ENCODE results near the gene ZBTB1. TPM values are rescaled to one million over a fixed set of nuclear protein-coding genes. Genes with fewer than 3 reads are reported as not detected.

Gene ZBTB1, protein sequence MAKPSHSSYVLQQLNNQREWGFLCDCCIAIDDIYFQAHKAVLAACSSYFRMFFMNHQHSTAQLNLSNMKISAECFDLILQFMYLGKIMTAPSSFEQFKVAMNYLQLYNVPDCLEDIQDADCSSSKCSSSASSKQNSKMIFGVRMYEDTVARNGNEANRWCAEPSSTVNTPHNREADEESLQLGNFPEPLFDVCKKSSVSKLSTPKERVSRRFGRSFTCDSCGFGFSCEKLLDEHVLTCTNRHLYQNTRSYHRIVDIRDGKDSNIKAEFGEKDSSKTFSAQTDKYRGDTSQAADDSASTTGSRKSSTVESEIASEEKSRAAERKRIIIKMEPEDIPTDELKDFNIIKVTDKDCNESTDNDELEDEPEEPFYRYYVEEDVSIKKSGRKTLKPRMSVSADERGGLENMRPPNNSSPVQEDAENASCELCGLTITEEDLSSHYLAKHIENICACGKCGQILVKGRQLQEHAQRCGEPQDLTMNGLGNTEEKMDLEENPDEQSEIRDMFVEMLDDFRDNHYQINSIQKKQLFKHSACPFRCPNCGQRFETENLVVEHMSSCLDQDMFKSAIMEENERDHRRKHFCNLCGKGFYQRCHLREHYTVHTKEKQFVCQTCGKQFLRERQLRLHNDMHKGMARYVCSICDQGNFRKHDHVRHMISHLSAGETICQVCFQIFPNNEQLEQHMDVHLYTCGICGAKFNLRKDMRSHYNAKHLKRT
- 34.3 and 39.1 TPM in 2 replicates for total RNA-seq

- peak; percentile 62 for DNase-seq (ENCODE audit: low read depth, low spot score)
These were observed at the start of gene ZBTB1 for GRCh38 chr14:64504310-64504896. Gene ZBTB1 (plus strand): TSS chr14:64504770. CDS start chr14:64521505, 16,735 bp downstream.

DNA sequence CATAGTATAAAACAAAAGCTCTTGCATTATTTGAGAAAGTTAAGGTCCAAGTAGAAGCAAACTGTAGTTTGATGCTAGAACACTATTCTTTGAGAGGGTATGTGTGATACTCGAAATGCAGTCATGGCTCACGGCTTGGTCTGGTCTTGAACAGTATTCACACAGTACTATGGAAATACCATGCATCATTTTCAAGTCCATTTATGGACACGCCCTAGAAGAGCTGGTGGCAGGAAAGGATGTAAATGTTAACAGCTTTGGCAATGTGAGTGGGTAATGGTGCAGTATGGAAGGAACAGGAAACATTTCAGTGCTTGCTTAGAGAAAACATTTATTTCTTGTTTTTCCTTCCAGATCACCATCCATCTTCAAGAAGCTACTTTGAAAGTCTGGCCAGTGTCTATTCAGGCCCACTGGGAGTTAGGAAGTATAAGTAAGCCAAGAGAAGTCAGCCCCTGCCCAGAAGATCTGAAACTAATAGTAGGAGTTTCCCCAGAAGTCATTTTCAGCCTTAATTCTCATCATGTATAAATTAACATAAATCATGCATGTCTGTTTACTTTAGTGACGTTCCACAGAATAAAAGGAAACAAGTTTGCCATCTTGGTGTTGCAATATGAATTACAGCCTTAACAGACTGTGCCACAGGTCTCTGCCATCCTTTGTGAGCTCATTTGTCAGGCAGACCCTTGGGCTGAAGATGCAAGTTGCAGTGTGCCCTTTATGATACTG is 45.0 kb upstream of the ZBTB1 start:
- DNase-seq (ENCODE audit: low read depth, low spot score): no peak

DNA sequence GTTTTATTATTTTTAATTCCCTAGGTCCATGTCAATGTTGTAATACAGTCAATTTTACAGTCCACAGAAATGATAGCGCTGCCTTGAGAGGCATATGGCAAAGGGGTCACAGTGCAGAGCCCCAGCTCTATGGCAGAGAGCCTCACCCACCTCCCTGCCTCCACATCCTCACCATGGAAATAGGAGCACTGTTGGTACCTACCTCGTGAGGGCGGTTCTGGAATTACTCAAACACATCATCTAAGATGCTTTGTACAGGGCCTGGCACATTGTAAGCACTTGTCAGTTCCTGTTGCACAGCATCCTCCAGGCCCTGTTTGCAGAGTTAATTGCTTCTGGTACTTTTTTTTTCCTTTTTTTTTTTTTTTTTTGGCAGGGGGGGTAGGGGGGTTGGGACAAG is 43.3 kb upstream of the ZBTB1 start:
- no peak for DNase-seq (ENCODE audit: low read depth, low spot score)

- DNase-seq (ENCODE audit: low read depth, low spot score): no peak
These were observed 41.4 kb upstream of the ZBTB1 start for GRCh38 chr14:64463195-64463594.

- no peak for DNase-seq (ENCODE audit: low read depth, low spot score)
These were observed 40.7 kb upstream of the ZBTB1 start for GRCh38 chr14:64463873-64464272.

DNA sequence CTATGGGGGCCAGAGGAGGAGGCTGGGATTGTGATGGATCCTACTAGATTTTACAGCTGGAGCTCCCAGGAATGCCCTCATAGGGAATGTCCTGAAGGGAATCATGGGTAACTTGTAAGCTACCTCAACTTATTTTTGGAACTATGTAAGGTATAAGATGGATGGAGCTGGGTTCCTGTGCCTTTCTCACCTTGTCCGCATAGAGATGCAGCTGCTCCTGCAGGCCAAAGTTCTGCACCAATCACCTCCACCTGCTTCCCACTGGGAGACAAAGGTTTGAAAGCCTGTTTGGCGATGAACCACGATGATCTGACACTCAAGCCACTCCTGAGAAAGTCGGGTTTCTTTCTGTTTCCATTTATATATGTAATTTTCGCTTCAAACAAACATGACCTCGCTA is 39.9 kb upstream of the ZBTB1 start:
- DNase-seq (ENCODE audit: low read depth, low spot score): no peak

GRCh38 chr14:64465191-64465822 is 39.3 kb upstream of the ZBTB1 start, which contains the start of gene AKAP5:
Gene AKAP5 (plus strand): TSS chr14:64465499. CDS start chr14:64468395, 2,896 bp downstream.
- no peak for DNase-seq (ENCODE audit: low read depth, low spot score)

DNA sequence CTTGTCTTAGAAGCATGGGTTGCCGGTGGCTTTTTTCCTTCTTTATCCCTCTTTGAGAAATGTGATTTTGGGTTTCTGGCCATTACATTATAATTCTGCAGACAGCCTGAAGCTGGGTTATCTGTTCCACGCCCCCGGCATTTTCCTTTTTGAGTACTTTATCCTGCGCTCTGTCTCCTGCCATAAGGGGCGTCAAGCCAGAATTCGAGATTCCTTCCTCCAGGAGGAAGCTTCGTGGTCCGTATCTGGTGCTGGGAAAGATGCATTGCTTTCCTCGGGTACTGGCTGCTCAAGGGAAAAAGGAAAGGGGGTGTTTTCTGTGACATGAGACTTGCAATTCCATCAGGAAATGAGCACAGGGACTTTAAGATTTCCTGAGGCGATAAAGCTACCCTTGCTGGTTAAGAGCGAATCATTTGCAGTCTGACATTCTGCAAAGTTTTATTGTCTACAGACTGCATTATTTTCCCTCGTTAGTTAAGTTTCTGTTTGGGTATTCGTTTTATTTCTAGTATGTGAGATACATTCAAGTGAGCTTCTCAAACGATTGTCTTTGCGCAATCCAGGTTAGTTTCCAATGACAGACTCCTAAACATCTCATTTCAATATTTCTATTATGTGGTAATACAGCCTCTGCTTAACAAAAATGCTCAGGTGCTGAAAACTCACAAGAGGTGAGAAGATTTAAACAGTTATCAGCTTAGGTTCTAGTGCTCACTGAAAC is 38.6 kb upstream of the ZBTB1 start:
- no peak for DNase-seq (ENCODE audit: low read depth, low spot score)

- DNase-seq (ENCODE audit: low read depth, low spot score): no peak
These were observed 37.5 kb upstream of the ZBTB1 start for GRCh38 chr14:64467101-64467500.

- DNase-seq (ENCODE audit: low read depth, low spot score): no peak
These were observed 37.0 kb upstream of the ZBTB1 start for GRCh38 chr14:64467566-64467965.

DNA sequence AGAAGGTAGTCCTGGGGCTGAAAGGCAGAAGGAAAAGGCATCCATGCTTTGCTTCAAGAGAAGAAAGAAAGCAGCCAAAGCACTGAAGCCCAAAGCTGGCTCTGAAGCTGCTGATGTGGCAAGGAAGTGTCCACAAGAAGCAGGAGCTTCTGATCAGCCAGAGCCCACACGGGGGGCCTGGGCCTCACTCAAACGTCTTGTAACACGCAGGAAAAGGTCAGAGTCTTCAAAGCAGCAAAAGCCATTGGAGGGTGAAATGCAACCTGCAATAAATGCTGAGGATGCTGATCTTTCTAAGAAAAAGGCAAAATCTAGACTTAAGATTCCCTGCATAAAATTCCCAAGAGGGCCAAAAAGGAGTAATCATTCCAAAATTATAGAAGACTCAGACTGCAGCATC is 36.1 kb upstream of the ZBTB1 start:
- DNase-seq (ENCODE audit: low read depth, low spot score): no peak

- DNase-seq (ENCODE audit: low read depth, low spot score): no peak
These were observed 30.5 kb upstream of the ZBTB1 start for GRCh38 chr14:64474041-64474440.

DNA sequence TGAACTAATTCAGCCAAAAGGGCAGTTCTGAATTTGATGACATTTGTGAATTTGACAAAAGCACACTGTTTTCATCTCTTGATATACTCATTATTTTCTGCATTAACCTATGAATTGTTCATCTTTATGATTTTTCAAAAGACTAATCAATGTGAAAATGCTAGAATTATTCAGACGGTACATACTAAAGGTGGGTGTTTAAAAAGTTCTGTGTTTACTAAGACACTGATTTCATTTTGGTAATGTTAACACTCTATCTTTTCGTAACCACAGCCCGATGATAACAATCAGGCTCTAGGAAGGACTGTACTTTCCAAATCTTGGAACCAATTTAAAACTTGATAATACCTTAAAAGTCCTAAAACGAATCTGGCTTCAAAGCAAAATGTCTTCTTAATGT is 29.9 kb upstream of the ZBTB1 start:
- DNase-seq (ENCODE audit: low read depth, low spot score): no peak

DNA sequence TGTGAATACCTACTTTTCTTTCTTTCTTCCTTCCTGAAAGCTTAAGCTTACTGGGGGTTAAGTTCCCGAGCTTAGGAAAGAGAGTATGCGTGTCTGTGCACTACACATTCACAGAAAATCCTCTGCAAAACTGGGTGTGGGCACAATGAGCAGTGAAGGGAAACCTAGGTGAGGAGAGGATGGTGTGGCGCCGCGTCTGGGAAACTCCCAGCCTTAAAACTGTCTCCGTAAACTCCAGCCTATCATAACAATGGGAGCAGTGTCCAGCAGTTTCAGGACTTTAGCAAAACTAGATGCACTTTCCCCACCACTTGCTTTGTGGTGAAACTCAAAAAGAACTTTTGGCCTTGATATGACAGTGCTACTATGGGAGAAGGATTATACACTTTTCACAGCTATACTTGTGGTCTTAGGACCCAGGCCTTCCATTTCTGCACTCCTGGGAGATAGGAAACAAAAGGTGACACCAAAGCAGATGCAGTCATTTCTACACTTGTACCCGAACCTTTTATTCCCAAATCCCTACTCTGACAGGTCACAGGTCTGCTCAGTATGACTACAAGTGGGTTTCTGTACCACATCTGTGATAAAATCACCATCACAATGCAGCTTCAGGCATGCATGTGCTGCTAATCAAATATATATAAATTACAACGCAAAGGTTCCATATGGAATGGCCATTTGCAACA is 28.8 kb upstream of the ZBTB1 start:
- no peak for DNase-seq (ENCODE audit: low read depth, low spot score)

DNA sequence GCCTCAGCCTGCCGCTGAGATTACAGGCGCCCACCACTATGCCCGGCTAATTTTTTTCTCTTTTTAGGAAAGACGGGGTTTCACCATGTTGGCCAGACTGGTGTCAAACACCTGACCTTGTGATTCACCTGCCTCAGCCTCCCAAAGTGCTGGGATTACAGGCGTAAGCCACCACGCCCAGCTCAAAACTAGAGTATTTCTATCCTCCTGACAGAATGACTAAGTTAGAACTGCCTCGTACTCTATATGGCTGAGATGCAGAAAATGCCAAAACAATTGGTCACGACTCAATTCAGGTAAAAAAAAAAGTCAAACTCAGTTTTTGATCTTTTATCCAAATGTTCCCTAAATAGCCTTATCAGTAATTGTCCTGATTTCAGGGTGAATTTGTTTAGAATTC is 28.1 kb upstream of the ZBTB1 start:
- no peak for DNase-seq (ENCODE audit: low read depth, low spot score)

DNA sequence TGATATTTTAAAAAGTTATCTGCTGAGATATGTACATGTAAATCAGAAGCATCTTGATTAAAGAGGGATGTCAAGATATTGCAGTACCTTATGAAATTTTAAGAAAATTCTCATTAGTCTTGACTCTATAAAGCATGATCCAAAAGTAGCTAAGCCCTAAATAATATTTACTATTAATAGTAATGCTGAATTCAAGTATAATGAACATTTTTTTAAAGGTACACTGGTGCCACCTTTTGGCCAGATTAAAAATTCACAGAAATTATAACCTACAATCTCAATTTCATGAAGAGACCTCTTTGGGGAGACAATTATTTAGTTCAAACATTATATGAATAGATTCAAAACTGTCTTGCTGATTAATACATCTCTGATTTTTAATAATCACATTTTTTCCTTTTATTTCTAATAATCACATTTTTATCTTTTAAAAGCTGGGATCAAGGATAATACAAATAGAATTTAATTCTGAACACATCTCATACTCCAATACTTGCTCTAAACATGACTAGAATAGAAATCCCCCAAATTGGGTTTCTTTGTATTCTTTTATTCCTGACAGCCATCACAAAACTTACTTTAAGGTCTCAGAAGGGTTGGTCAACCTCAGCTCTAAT is 25.8 kb upstream of the ZBTB1 start:
- no peak for DNase-seq (ENCODE audit: low read depth, low spot score)

- no peak for DNase-seq (ENCODE audit: low read depth, low spot score)
These were observed 15.9 kb upstream of the ZBTB1 start for GRCh38 chr14:64488590-64489099.

DNA sequence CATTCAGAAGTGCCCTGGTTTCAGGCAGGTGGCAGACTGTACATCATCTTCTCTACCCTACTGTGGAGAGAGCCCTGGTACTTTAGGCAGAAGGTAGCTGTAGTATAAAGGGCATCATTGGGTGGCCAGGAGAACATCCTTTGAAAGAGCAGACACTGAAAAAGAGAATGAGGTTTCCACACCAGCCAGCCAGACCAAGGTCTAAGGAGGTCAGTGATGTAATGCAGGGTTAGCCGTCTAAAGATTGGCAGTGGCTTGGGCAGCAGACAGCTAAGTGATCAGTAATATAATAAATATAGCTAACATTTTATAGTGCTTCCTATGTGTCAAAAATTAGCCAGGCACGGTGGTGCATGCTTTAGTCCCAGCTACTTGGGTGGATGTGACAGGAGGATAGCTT is 12.9 kb upstream of the ZBTB1 start:
- DNase-seq (ENCODE audit: low read depth, low spot score): no peak

DNA sequence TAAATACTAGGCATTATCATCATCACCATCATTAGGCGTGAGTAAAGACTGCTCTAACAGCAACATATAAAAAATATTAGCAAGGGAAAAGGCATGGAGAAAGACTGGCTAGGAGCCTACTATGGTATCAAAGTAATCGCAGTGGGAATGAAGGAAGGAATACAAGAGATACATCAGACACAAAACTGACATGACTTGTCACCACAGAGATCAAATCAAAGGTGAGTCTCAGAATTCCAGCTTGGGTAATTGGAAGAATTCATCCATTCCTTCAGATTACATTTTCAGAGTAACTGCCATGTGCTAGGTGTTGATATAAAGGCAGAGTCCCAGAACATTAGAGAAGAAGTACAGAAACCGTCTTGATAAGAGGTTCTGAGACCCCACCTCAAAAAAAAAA is 11.1 kb upstream of the ZBTB1 start:
- DNase-seq (ENCODE audit: low read depth, low spot score): no peak

Data from pulmonary artery endothelial cell (primary cell).